Uterus (tissue), 4 donors: ENCODE results near the gene AUTS2. TPM values are rescaled to one million over a fixed set of nuclear protein-coding genes. Genes with fewer than 3 reads are reported as not detected.

Source experiments
- DNase-seq, 2 donors: peaks; one replicate each; pipeline ENCODE4 v3.0.0-alpha.2; 2019 to 2020
- H3K27ac ChIP-seq, 2 donors: fragments of 200-600 bp; sonication (generic); 1 replicate in 1 of 2; 2 replicates in 1 of 2; pipeline ENCODE4 v1.5.1; 2016 to 2018
- H3K27me3 ChIP-seq, 2 donors: fragments of 200-600 bp; sonication (generic); one replicate each; pipeline ENCODE4 v1.5.1; 2018 to 2019; ENCODE audit warnings: control low read depth in 1 of 2
- H3K36me3 ChIP-seq, 2 donors: fragments of 200-600 bp; sonication (generic); one replicate each; pipeline ENCODE4 v1.5.1; 2019; ENCODE audit warnings: control low read depth in 1 of 2
- H3K4me1 ChIP-seq, 2 donors: fragments of 200-600 bp; sonication (generic); one replicate each; pipeline ENCODE4 v1.5.1; 2018 to 2019; ENCODE audit warnings: control low read depth in 1 of 2
- H3K4me3 ChIP-seq, 2 donors: fragments of 200-600 bp; sonication (generic); 1 replicate in 1 of 2; 2 replicates in 1 of 2; pipeline ENCODE4 v1.5.1; 2018 to 2019; ENCODE audit warnings: mild to moderate bottlenecking in 1 of 2
- H3K9me3 ChIP-seq, 2 donors: fragments of 200-600 bp; sonication (generic); one replicate each; pipeline ENCODE4 v1.5.1; 2019; ENCODE audit warnings: control low read depth in 1 of 2
- POLR2A ChIP-seq, 2 donors: fragments of 450-650 bp; IDR thresholded peaks; one replicate each; pipeline ENCODE4 v1.6.1; 2016; ENCODE audit warnings: antibody characterized with exemption in 2 of 2, mild to moderate bottlenecking in 1 of 2, moderate library complexity in 1 of 2
- intact Hi-C: fragments of 100-400 bp; cut with DNase I; formaldehyde crosslinking; loops from one replicate; pipeline ENCODE4 v1.15.1; 2023; ENCODE audit warnings: low total_unique reads
- total RNA-seq, 4 donors: library from RNA; depleted of rRNA in 3 of 4; stranded (reverse); fragments of >200 nt in 3 of 4; gene quantifications; one replicate each; pipeline versions ENCODE4 v1.1.0 to v1.2.4, GENCODE V29; 2014 to 2023
- TF ChIP-seq, protein P1 (sequence below), 4 experiments: fragments of 200-600 bp in 2 of 4; fragments of 450-650 bp in 2 of 4; sonication (generic) in 2 of 4; IDR thresholded peaks; one replicate each; pipeline ENCODE4 v1.5.1; 2016 to 2019; ENCODE audit warnings: antibody characterized with exemption in 4 of 4, mild to moderate bottlenecking in 2 of 4, moderate library complexity in 1 of 4
- donor health status: DM: yes; HTN: yes; CAD: no.

Gene AUTS2
- total RNA-seq, 4 donors from 2014 or later, result 10.5 to 58.2 (median 30.0) TPM

- no peak for TF ChIP-seq POLR2A (IDR thresholded peaks at IDR 0.05)
- TF ChIP-seq, protein P1, sequence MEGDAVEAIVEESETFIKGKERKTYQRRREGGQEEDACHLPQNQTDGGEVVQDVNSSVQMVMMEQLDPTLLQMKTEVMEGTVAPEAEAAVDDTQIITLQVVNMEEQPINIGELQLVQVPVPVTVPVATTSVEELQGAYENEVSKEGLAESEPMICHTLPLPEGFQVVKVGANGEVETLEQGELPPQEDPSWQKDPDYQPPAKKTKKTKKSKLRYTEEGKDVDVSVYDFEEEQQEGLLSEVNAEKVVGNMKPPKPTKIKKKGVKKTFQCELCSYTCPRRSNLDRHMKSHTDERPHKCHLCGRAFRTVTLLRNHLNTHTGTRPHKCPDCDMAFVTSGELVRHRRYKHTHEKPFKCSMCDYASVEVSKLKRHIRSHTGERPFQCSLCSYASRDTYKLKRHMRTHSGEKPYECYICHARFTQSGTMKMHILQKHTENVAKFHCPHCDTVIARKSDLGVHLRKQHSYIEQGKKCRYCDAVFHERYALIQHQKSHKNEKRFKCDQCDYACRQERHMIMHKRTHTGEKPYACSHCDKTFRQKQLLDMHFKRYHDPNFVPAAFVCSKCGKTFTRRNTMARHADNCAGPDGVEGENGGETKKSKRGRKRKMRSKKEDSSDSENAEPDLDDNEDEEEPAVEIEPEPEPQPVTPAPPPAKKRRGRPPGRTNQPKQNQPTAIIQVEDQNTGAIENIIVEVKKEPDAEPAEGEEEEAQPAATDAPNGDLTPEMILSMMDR (IDR thresholded peaks at IDR 0.05), result no peak
- intact Hi-C loops, result no loop called here
- Histone ChIP-seq H3K27me3 (no peaks in the 10 kb centered on the region), H3K4me1 (no peaks in the 10 kb centered on the region), H3K36me3 (no peaks in the 10 kb centered on the region), H3K27ac (no peak overlapping the region), H3K4me3 (no peak overlapping the region), H3K9me3 (no peaks in the 10 kb centered on the region)
- DNase-seq, result no peak
Observed at GRCh38 chr7:69956541-69956940, 358.3 kb downstream of the AUTS2 start.

- Histone ChIP-seq H3K27ac (no peak overlapping the region), H3K4me3 (no peak overlapping the region), H3K4me1 (no peaks in the 10 kb centered on the region), H3K36me3 (no peaks in the 10 kb centered on the region), H3K9me3 (no peaks in the 10 kb centered on the region), H3K27me3 (no peaks in the 10 kb centered on the region)
- no peak for TF ChIP-seq POLR2A (IDR thresholded peaks at IDR 0.05)
- TF ChIP-seq, protein P1 (IDR thresholded peaks at IDR 0.05), result no peak
- intact Hi-C loops, result no loop called here
- DNase-seq, result no peak
Observed at GRCh38 chr7:69957661-69958060, 359.4 kb downstream of the AUTS2 start.

GRCh38 chr7:69959789-69960499 is 361.7 kb downstream of the AUTS2 start:
- no peaks in the 10 kb centered on the region for H3K4me1 ChIP-seq
- intact Hi-C loops, result no loop called here
- no peak overlapping the region for H3K27ac ChIP-seq
- no peaks in the 10 kb centered on the region for H3K27me3 ChIP-seq
- no peaks in the 10 kb centered on the region for H3K9me3 ChIP-seq
- H3K4me3 ChIP-seq, result no peak overlapping the region
- no peak for DNase-seq
- no peak for TF ChIP-seq POLR2A (IDR thresholded peaks at IDR 0.05)
- TF ChIP-seq, protein P1 (IDR thresholded peaks at IDR 0.05), result no peak
- no peaks in the 10 kb centered on the region for H3K36me3 ChIP-seq

GRCh38 chr7:69961436-69961835 is 363.2 kb downstream of the AUTS2 start:
- no peak for DNase-seq
- intact Hi-C loops, result no loop called here
- Histone ChIP-seq H3K36me3 (no peaks in the 10 kb centered on the region), H3K4me1 (no peaks in the 10 kb centered on the region), H3K4me3 (no peak overlapping the region), H3K27ac (no peak overlapping the region), H3K27me3 (no peaks in the 10 kb centered on the region), H3K9me3 (no peaks in the 10 kb centered on the region)
- no peak for TF ChIP-seq POLR2A (IDR thresholded peaks at IDR 0.05)
- TF ChIP-seq, protein P1 (IDR thresholded peaks at IDR 0.05), result no peak

- Histone ChIP-seq H3K27ac (no peak overlapping the region), H3K27me3 (no peaks in the 10 kb centered on the region), H3K9me3 (no peaks in the 10 kb centered on the region), H3K4me1 (no peaks in the 10 kb centered on the region), H3K36me3 (no peaks in the 10 kb centered on the region), H3K4me3 (no peak overlapping the region)
- intact Hi-C loops, result no loop called here
- DNase-seq, result peak in 1 of 2 donors; percentile 17
- no peak for TF ChIP-seq POLR2A (IDR thresholded peaks at IDR 0.05)
- TF ChIP-seq, protein P1 (IDR thresholded peaks at IDR 0.05), result no peak
Observed at GRCh38 chr7:69962186-69963065, 364.2 kb downstream of the AUTS2 start.
